OCI-LY3 (cell line): ENCODE results near the gene NELL1.

Experiments
- H2AFZ ChIP-seq: fragments of 200-600, 300-600 bp; shearing (Covaris generic); 2 replicates; pipeline ENCODE4 v1.6.0; 2014; ENCODE audit warnings: antibody characterized with exemption, low read depth, low read length
- H3K27ac ChIP-seq: fragments of 200-600, 300-600 bp; sonication (generic); 2 replicates; pipeline ENCODE4 v1.5.1; 2014; ENCODE audit warnings: mild to moderate bottlenecking, low read length, moderate library complexity, mixed read lengths
- H3K27me3 ChIP-seq: fragments of 200-600, 300-600 bp; sonication (generic); 2 replicates; pipeline ENCODE4 v1.6.1; 2014; ENCODE audit warnings: low read depth, low read length, mixed read lengths
- H3K36me3 ChIP-seq: fragments of 200-600, 300-600 bp; sonication (generic); replicated peaks from 2 replicates; pipeline ENCODE3; 2014; ENCODE audit warnings: low read depth, low read length, mixed read lengths
- H3K4me1 ChIP-seq: fragments of 300-600, 200-600 bp; sonication (generic); 2 replicates; pipeline ENCODE4 v1.6.1; 2014; ENCODE audit warnings: low read length, mixed read lengths
- H3K4me2 ChIP-seq: fragments of 200-600, 300-600 bp; sonication (generic); 2 replicates; pipeline ENCODE4 v1.6.1; 2014; ENCODE audit warnings: low read length, mixed read lengths
- H3K4me3 ChIP-seq: fragments of 300-600, 200-600 bp; sonication (generic); 2 replicates; pipeline ENCODE4 v1.5.1; 2014; ENCODE audit warnings: antibody characterized with exemption, mild to moderate bottlenecking, low read length, moderate library complexity
- H3K79me2 ChIP-seq: fragments of 300-600, 200-600 bp; shearing (Covaris generic); 2 replicates; pipeline ENCODE4 v1.6.1; 2014; ENCODE audit warnings: mild to moderate bottlenecking, low read length, mixed read lengths
- H3K9ac ChIP-seq: fragments of 300-600, 200-600 bp; shearing (Covaris generic); 2 replicates; pipeline ENCODE4 v1.6.0; 2014; ENCODE audit warnings: mild to moderate bottlenecking, low read length, moderate library complexity
- H3K9me3 ChIP-seq: fragments of 200-600, 300-600 bp; shearing (Covaris generic); 2 replicates; pipeline ENCODE4 v1.6.1; 2014; ENCODE audit warnings: low read length, mixed read lengths; ENCODE audit not compliant: insufficient read depth
- H4K20me1 ChIP-seq: fragments of 200-600, 300-600 bp; sonication (generic); 2 replicates; pipeline ENCODE4 v1.6.1; 2016; ENCODE audit warnings: low read length, mixed read lengths; ENCODE audit not compliant: insufficient read depth
- EZH2phosphoT487 ChIP-seq: fragments of 200-600 bp; shearing (Covaris generic); IDR thresholded peaks from 2 replicates; pipeline ENCODE4 v1.6.1; 2018; ENCODE audit warnings: antibody characterized with exemption, mixed run types, low read depth
- TF ChIP-seq, protein P1 (sequence below): fragments of 200-600, 300-600 bp; sonication (generic); IDR thresholded peaks from 2 replicates; pipeline ENCODE4 v1.5.1; 2014; ENCODE audit warnings: antibody characterized with exemption, low read length, low read depth

Gene NELL1

DNA sequence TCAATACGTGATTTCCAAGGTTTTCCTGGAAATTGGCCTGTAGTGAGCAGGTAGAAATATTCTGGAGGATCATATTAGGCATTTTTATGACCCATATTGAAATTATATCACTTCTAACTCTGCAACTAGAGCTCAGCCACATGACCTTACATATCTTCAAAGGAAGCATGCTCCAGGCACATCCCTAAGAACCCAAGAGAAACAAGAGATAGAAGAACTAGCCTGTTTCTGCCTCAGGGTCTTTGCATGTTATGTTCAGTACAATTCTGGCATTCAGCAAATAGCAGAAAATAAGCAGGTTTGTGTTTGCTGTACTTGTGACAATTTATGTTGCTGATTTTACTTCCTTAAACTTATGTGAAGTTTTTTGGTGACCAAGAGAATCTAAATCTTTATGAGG lies 859.8 kb downstream of the NELL1 start:
- TF ChIP-seq, protein P1, sequence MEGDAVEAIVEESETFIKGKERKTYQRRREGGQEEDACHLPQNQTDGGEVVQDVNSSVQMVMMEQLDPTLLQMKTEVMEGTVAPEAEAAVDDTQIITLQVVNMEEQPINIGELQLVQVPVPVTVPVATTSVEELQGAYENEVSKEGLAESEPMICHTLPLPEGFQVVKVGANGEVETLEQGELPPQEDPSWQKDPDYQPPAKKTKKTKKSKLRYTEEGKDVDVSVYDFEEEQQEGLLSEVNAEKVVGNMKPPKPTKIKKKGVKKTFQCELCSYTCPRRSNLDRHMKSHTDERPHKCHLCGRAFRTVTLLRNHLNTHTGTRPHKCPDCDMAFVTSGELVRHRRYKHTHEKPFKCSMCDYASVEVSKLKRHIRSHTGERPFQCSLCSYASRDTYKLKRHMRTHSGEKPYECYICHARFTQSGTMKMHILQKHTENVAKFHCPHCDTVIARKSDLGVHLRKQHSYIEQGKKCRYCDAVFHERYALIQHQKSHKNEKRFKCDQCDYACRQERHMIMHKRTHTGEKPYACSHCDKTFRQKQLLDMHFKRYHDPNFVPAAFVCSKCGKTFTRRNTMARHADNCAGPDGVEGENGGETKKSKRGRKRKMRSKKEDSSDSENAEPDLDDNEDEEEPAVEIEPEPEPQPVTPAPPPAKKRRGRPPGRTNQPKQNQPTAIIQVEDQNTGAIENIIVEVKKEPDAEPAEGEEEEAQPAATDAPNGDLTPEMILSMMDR, result no peak
- no peak for TF ChIP-seq EZH2phosphoT487
- Histone ChIP-seq H3K79me2 (no peaks in the 10 kb centered on the region), H3K9ac (no peak overlapping the region), H2AFZ (no peak overlapping the region), H3K4me2 (no peak overlapping the region), H4K20me1 (no peaks in the 10 kb centered on the region), H3K4me3 (no peak overlapping the region), H3K27me3 (no peaks in the 10 kb centered on the region), H3K9me3 (no peaks in the 10 kb centered on the region), H3K36me3 (no peaks in the 10 kb centered on the region), H3K27ac (no peak overlapping the region), H3K4me1 (no peaks in the 10 kb centered on the region)

DNA sequence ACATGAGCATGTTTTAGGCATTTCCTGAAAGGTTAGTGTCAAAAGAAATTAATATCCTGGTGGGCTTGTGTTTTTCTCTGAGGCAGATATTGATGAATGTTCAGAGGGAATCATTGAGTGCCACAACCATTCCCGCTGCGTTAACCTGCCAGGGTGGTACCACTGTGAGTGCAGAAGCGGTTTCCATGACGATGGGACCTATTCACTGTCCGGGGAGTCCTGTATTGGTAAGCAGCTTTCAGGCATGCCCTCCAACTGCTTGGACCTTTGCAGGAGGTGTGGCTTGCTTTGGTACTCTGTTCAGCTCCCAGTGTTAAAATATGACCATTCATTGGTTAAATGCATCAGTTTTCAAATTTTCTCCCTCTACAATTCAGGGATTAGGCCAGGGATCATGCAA lies 864.9 kb downstream of the NELL1 start:
- no peaks in the 10 kb centered on the region for H3K79me2 ChIP-seq
- no peak overlapping the region for H3K9ac ChIP-seq

DNA sequence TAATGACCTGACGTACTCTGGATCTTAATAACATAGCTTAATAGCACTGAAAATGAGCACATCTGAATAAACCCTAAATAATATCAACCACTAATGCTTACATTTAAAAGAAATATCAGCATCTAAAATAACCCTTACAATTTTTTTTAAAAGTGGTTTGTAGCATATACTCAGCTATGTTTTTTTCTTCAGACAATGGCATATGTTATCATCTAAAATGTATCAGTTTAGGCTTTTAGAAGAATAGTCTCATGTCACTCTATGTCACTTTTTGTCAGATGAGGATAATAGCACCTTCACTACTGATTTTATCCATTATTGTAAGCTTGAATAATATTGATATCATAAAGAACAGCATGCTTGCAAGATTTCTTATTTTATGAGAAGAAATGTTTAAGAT lies 868.6 kb downstream of the NELL1 start:
- Histone ChIP-seq H2AFZ (no peak overlapping the region), H3K27ac (no peak overlapping the region), H3K4me2 (no peak overlapping the region), H3K27me3 (no peaks in the 10 kb centered on the region), H3K79me2 (no peaks in the 10 kb centered on the region), H4K20me1 (no peaks in the 10 kb centered on the region), H3K4me1 (no peaks in the 10 kb centered on the region), H3K9ac (no peak overlapping the region), H3K4me3 (no peak overlapping the region), H3K36me3 (no peaks in the 10 kb centered on the region), H3K9me3 (no peaks in the 10 kb centered on the region)
- TF ChIP-seq, protein P1, result no peak
- no peak for TF ChIP-seq EZH2phosphoT487

More for the DNA sequence above, 864.9 kb downstream of the NELL1 start:
- H3K4me1 ChIP-seq, result no peaks in the 10 kb centered on the region
- no peak overlapping the region for H3K4me3 ChIP-seq
- TF ChIP-seq EZH2phosphoT487, result no peak
- TF ChIP-seq, protein P1, result no peak
- no peaks in the 10 kb centered on the region for H3K36me3 ChIP-seq
- no peaks in the 10 kb centered on the region for H4K20me1 ChIP-seq
- H3K27me3 ChIP-seq, result no peaks in the 10 kb centered on the region
- no peak overlapping the region for H3K4me2 ChIP-seq
- no peaks in the 10 kb centered on the region for H3K9me3 ChIP-seq
- no peak overlapping the region for H3K27ac ChIP-seq
- no peak overlapping the region for H2AFZ ChIP-seq

DNA sequence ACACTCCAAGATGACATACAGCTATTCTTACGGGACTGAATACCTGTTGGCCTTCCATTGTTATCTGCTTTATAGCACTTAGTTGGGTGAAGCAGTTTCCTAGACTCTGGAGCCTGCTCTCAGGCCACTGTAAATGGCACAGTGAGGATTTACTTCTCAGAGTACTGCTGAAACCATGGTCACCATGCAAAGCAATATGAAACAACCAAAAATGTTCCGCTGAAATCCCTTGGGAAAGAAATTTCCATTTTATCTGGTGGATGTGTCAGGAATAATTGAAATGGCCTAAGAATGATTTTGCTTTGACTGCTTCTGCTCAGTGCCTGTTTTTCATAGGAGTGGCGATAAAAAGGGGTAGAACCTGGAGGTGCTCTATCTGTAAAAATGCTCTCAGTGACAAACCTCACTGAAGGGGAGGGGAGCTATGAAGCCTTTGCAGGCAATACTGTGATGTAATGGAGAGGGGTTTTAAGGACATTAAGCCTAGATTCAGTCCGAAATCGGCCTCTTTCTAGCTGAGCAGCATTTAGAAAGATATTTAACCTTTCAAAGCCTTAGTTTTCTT lies 871.9 kb downstream of the NELL1 start:
- no peaks in the 10 kb centered on the region for H3K36me3 ChIP-seq
- H3K79me2 ChIP-seq, result no peaks in the 10 kb centered on the region
- TF ChIP-seq EZH2phosphoT487, result no peak
- TF ChIP-seq, protein P1, result no peak
- no peaks in the 10 kb centered on the region for H3K4me1 ChIP-seq
- H4K20me1 ChIP-seq, result no peaks in the 10 kb centered on the region
- H3K9ac ChIP-seq, result no peak overlapping the region
- H2AFZ ChIP-seq, result no peak overlapping the region
- H3K4me3 ChIP-seq, result no peak overlapping the region
- no peak overlapping the region for H3K4me2 ChIP-seq
- no peak overlapping the region for H3K27ac ChIP-seq
- no peaks in the 10 kb centered on the region for H3K9me3 ChIP-seq
- no peaks in the 10 kb centered on the region for H3K27me3 ChIP-seq
